ENCODE results near the gene HRH3.
A peak's percentile ranks its signal among the peaks of the same experiment; 100 is the strongest.

HRH3 gene

GRCh38 chr20:62243906-62244515 lies 23.9 kb upstream of the HRH3 start:
- no peak for DNase-seq (ENCODE audit: low spot score)

GRCh38 chr20:62243106-62243505 lies 23.0 kb upstream of the HRH3 start:
- no peak for DNase-seq (ENCODE audit: low spot score)

- DNase-seq (ENCODE audit: low spot score), result no peak
These were observed 22.1 kb upstream of the HRH3 start for GRCh38 chr20:62242176-62242575.

GRCh38 chr20:62241506-62241905 lies 21.4 kb upstream of the HRH3 start:
- no peak for DNase-seq (ENCODE audit: low spot score)

- no peak for DNase-seq (ENCODE audit: low spot score)
These were observed 20.1 kb upstream of the HRH3 start for GRCh38 chr20:62240020-62240685.

- no peak for DNase-seq (ENCODE audit: low spot score)
These were observed 19.3 kb upstream of the HRH3 start for GRCh38 chr20:62239278-62239879.

- no peak for DNase-seq (ENCODE audit: low spot score)
These were observed 18.6 kb upstream of the HRH3 start for GRCh38 chr20:62238569-62239277.

GRCh38 chr20:62237801-62238568 lies 17.9 kb upstream of the HRH3 start, which contains the start of gene OSBPL2:
Gene OSBPL2, plus strand, starts transcription at chr20:62238521. Its CDS starts 17,664 bp downstream, at chr20:62256185.
- peak; percentile 99 for DNase-seq (ENCODE audit: low spot score)

GRCh38 chr20:62237514-62237800 lies 17.4 kb upstream of the HRH3 start:
- no peak for DNase-seq (ENCODE audit: low spot score)

GRCh38 chr20:62236766-62237513 lies 16.9 kb upstream of the HRH3 start:
- no peak for DNase-seq (ENCODE audit: low spot score)

- DNase-seq (ENCODE audit: low spot score), result no peak
These were observed 16.1 kb upstream of the HRH3 start for GRCh38 chr20:62236200-62236599.

- no peak for DNase-seq (ENCODE audit: low spot score)
These were observed 15.7 kb upstream of the HRH3 start for GRCh38 chr20:62235777-62236157.

GRCh38 chr20:62235001-62235776 lies 15.1 kb upstream of the HRH3 start:
- DNase-seq (ENCODE audit: low spot score), result no peak

- no peak for DNase-seq (ENCODE audit: low spot score)
These were observed 14.3 kb upstream of the HRH3 start for GRCh38 chr20:62234339-62234738.

- DNase-seq (ENCODE audit: low spot score), result no peak
These were observed 13.6 kb upstream of the HRH3 start for GRCh38 chr20:62233684-62234083.

GRCh38 chr20:62232770-62233645 lies 12.9 kb upstream of the HRH3 start:
- no peak for DNase-seq (ENCODE audit: low spot score)

GRCh38 chr20:62232194-62232593 lies 12.1 kb upstream of the HRH3 start:
- DNase-seq (ENCODE audit: low spot score), result no peak

GRCh38 chr20:62231292-62231691 lies 11.2 kb upstream of the HRH3 start:
- no peak for DNase-seq (ENCODE audit: low spot score)

- DNase-seq (ENCODE audit: low spot score), result no peak
These were observed 10.6 kb upstream of the HRH3 start for GRCh38 chr20:62230696-62231095.

GRCh38 chr20:62230276-62230675 lies 10.2 kb upstream of the HRH3 start:
- no peak for DNase-seq (ENCODE audit: low spot score)
